Measurements from ENCODE around the gene SEC61G. TPM values are rescaled to one million over a fixed set of nuclear protein-coding genes. Genes with fewer than 3 reads are reported as not detected.

SEC61G gene
- polyA plus RNA-seq, 1 experiment = 91.4 TPM

- no peaks in the 10 kb centered on the region for H3K36me3 ChIP-seq (ENCODE audit: control insufficient read depth, insufficient read depth, low read length)
- H3K27me3 ChIP-seq (ENCODE audit: control insufficient read depth, insufficient read depth, low read length) = no peaks in the 10 kb centered on the region
- ChIA-PET POLR2A (interaction anchor here (0.7 kb wide), 1 partner anchor 15 kb away, joined by 5 read pairs; no protein-coding TSS in a partner anchor), CTCF (interaction anchor here (0.9 kb wide), 1 partner anchor 22 kb away, joined by 3 read pairs; no protein-coding TSS in a partner anchor)
- no peak overlapping the region for H3K4me3 ChIP-seq (ENCODE audit: low read depth, low read length)
- TF ChIP-seq, protein P1, sequence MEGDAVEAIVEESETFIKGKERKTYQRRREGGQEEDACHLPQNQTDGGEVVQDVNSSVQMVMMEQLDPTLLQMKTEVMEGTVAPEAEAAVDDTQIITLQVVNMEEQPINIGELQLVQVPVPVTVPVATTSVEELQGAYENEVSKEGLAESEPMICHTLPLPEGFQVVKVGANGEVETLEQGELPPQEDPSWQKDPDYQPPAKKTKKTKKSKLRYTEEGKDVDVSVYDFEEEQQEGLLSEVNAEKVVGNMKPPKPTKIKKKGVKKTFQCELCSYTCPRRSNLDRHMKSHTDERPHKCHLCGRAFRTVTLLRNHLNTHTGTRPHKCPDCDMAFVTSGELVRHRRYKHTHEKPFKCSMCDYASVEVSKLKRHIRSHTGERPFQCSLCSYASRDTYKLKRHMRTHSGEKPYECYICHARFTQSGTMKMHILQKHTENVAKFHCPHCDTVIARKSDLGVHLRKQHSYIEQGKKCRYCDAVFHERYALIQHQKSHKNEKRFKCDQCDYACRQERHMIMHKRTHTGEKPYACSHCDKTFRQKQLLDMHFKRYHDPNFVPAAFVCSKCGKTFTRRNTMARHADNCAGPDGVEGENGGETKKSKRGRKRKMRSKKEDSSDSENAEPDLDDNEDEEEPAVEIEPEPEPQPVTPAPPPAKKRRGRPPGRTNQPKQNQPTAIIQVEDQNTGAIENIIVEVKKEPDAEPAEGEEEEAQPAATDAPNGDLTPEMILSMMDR (IDR thresholded peaks at IDR 0.05; ENCODE audit: insufficient read depth, low read depth, low read length) = no peak
- no peak for DNase-seq (ENCODE audit: low read depth)
Measured at GRCh38 chr7:54743580-54743979, 15.4 kb downstream of the SEC61G start.

DNA sequence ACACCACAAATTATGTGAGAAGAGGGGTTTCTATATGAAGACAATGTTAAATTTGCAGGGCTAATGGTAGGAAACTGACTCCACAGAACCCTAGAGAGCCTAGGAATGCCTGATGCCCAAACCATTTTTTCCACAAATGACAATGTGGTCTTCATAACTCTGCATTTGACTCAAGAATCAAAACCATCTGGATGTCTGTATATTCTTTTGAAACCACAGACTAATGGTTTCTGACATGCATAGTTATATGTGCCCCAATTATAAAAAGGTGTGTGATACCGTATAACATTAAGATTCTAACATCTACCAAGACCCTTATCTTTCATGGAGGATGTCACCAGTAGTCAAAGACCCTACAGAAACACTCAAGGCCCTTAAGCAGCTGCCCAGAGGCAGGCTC, 20.3 kb downstream of the SEC61G start:
- ChIA-PET POLR2A (no interaction called here), CTCF (no interaction called here)
- no peaks in the 10 kb centered on the region for H3K36me3 ChIP-seq (ENCODE audit: control insufficient read depth, insufficient read depth, low read length)
- TF ChIP-seq, protein P1 (IDR thresholded peaks at IDR 0.05; ENCODE audit: insufficient read depth, low read depth, low read length) = no peak
- DNase-seq (ENCODE audit: low read depth) = no peak
- H3K27me3 ChIP-seq (ENCODE audit: control insufficient read depth, insufficient read depth, low read length) = no peaks in the 10 kb centered on the region
- no peak overlapping the region for H3K4me3 ChIP-seq (ENCODE audit: low read depth, low read length)

DNA sequence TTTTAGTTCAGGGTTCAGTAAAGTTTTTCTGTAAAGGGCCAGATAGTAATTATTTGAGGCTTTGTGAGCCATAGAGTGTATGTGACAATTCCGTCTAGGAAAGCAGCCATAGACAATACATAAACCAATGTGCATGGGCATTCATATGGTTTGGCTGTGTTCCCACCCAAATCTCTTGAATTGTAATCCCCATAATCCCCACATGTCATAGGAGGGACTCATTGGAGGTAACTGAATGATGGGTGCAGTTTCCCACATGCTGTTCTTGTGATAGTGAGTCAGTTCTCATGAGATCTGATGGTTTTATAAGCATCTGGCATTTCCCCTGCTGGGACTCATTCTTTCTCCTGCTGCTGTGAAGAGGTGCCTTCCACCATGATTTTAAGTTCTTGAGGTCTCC, 29.9 kb downstream of the SEC61G start:
- H3K4me3 ChIP-seq (ENCODE audit: low read depth, low read length) = no peak overlapping the region
- no peak for DNase-seq (ENCODE audit: low read depth)
- ChIA-PET CTCF (no interaction called here), POLR2A (no interaction called here)
- H3K27me3 ChIP-seq (ENCODE audit: control insufficient read depth, insufficient read depth, low read length) = no peaks in the 10 kb centered on the region
- H3K36me3 ChIP-seq (ENCODE audit: control insufficient read depth, insufficient read depth, low read length) = no peaks in the 10 kb centered on the region
- TF ChIP-seq, protein P1 (IDR thresholded peaks at IDR 0.05; ENCODE audit: insufficient read depth, low read depth, low read length) = no peak

- Histone ChIP-seq H3K36me3 (ENCODE audit: control insufficient read depth, insufficient read depth, low read length) (no peaks in the 10 kb centered on the region), H3K4me3 (ENCODE audit: low read depth, low read length) (no peak overlapping the region), H3K27me3 (ENCODE audit: control insufficient read depth, insufficient read depth, low read length) (no peaks in the 10 kb centered on the region)
- ChIA-PET CTCF (no interaction called here), POLR2A (no interaction called here)
- DNase-seq (ENCODE audit: low read depth) = no peak
- TF ChIP-seq, protein P1 (IDR thresholded peaks at IDR 0.05; ENCODE audit: insufficient read depth, low read depth, low read length) = no peak
Measured at GRCh38 chr7:54728411-54728810, 30.6 kb downstream of the SEC61G start.

DNA sequence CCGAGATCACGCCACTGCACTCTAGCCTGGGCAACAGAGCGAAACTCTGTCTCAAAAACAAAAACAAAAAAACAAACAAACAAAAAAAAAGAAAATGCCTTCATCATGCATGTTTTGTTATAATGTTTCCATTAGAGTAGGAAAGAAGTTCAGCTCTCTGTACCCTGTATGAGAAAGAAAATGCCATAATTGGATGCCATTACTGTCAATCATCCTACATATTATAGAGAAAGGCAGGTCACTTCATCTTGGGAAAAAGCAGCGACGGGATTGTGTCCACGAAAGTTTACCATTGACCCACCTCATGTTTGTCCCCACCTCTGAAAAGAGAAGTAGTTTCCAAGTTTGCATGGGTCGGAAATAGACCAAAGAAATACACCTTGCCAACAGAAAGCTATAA, 33.8 kb downstream of the SEC61G start:
- CTCF ChIA-PET = interaction anchor here (0.7 kb wide), 1 partner anchor 253 kb away, joined by 3 read pairs; no protein-coding TSS in a partner anchor

More for the DNA sequence above, 33.8 kb downstream of the SEC61G start:
- TF ChIP-seq, protein P1 (IDR thresholded peaks at IDR 0.05; ENCODE audit: insufficient read depth, low read depth, low read length) = no peak
- Histone ChIP-seq H3K27me3 (ENCODE audit: control insufficient read depth, insufficient read depth, low read length) (no peaks in the 10 kb centered on the region), H3K4me3 (ENCODE audit: low read depth, low read length) (no peak overlapping the region), H3K36me3 (ENCODE audit: control insufficient read depth, insufficient read depth, low read length) (no peaks in the 10 kb centered on the region)
- POLR2A ChIA-PET = no interaction called here
- DNase-seq (ENCODE audit: low read depth) = no peak

All from BJ (cell line).